SK-N-SH (cell line): ENCODE results near the gene ALAS1. TPM values are rescaled to one million over a fixed set of nuclear protein-coding genes. Genes with fewer than 3 reads are reported as not detected.

Source experiments
- CTCF ChIA-PET: fragments of 300-600, 350-600 bp; formaldehyde crosslinking; extraction: SDS; loops from one replicate; lab custom pipeline; 2021; lab: Yijun Ruan, JAX
- POLR2A ChIA-PET: fragments of 350-600 bp; sonication (Branson Sonifier 250); formaldehyde crosslinking; extraction: SDS; loops from one replicate; lab custom pipeline; 2020; ENCODE audit warnings: antibody characterized with exemption, inconsistent platforms; lab: Yijun Ruan, JAX
- DNase-seq: peaks from one replicate; pipeline ENCODE4 v3.0.0; 2012
- H2AFZ ChIP-seq: fragments of 200-600 bp; sonication (generic); 2 replicates; pipeline ENCODE4 v1.8.1; 2016; ENCODE audit warnings: antibody characterized with exemption, mild to moderate bottlenecking, low read depth
- H3F3A ChIP-seq: fragments of 200-600 bp; sonication (generic); replicated peaks from 2 replicates; pipeline ENCODE3; 2016; ENCODE audit warnings: antibody characterized with exemption, mild to moderate bottlenecking; ENCODE audit not compliant: insufficient read depth
- H3K27ac ChIP-seq, 2 experiments: fragments of 200-500 bp in 1 of 2; fragments of 200-600 bp in 1 of 2; sonication (Bioruptor generic) in 1 of 2; sonication (generic), shearing (Covaris generic) in 1 of 2; 2 replicates each; pipeline versions ENCODE4 v1.5.1 to v1.6.1; 2014 to 2016; ENCODE audit warnings: low read depth in 2 of 2, inconsistent platforms in 1 of 2, low read length in 1 of 2, mild to moderate bottlenecking in 1 of 2, mixed read lengths in 1 of 2
- H3K27me3 ChIP-seq: fragments of 200-600 bp; sonication (generic), shearing (Covaris generic); 2 replicates; pipeline ENCODE4 v1.6.1; 2016; ENCODE audit warnings: mixed run types; ENCODE audit not compliant: insufficient read depth
- H3K36me3 ChIP-seq, 2 experiments: fragments of 200-500 bp in 1 of 2; fragments of 200-600 bp in 1 of 2; sonication (Bioruptor generic) in 1 of 2; sonication (generic) in 1 of 2; replicated peaks in 1 of 2; 2 replicates each; pipeline versions ENCODE3 to v1.5.1; 2014 to 2016; ENCODE audit warnings: low read length in 1 of 2, mild to moderate bottlenecking in 1 of 2; ENCODE audit not compliant: insufficient read depth in 2 of 2, control insufficient read depth in 1 of 2
- H3K4me1 ChIP-seq, 2 experiments: fragments of 200-500 bp in 1 of 2; fragments of 200-600 bp in 1 of 2; sonication (Bioruptor generic) in 1 of 2; sonication (generic), shearing (Covaris generic) in 1 of 2; 2 replicates each; pipeline versions ENCODE4 v1.5.1 to v1.6.1; 2014 to 2016; ENCODE audit warnings: low read depth in 1 of 2, low read length in 1 of 2, mixed run types in 1 of 2; ENCODE audit not compliant: insufficient read depth in 2 of 2, control insufficient read depth in 1 of 2
- H3K4me2 ChIP-seq: fragments of 200-600 bp; sonication (generic), shearing (Covaris generic); 2 replicates; pipeline ENCODE4 v1.6.1; 2017; ENCODE audit warnings: mixed run types
- H3K4me3 ChIP-seq, 2 experiments: fragments of 200-500 bp in 1 of 2; fragments of 200-600 bp in 1 of 2; sonication (Bioruptor generic) in 1 of 2; sonication (generic), shearing (Covaris generic) in 1 of 2; 2 replicates each; pipeline versions ENCODE4 v1.5.1 to v1.8.1; 2014 to 2016; ENCODE audit warnings: low read depth in 2 of 2, inconsistent platforms in 1 of 2, low read length in 1 of 2, mild to moderate bottlenecking in 1 of 2, mixed read lengths in 1 of 2, moderate library complexity in 1 of 2
- H3K79me2 ChIP-seq: fragments of 200-600 bp; sonication (generic); 2 replicates; pipeline ENCODE4 v1.8.1; 2017; ENCODE audit warnings: mild to moderate bottlenecking; ENCODE audit not compliant: insufficient read depth
- H3K9ac ChIP-seq: fragments of 200-600 bp; sonication (generic); 2 replicates; pipeline ENCODE4 v1.6.1; 2017; ENCODE audit warnings: mixed run types
- H3K9me2 ChIP-seq: fragments of 200-600 bp; sonication (generic); 2 replicates; pipeline ENCODE4 v1.6.1; 2017; ENCODE audit warnings: mixed run types
- H3K9me3 ChIP-seq: fragments of 200-600 bp; sonication (generic); 2 replicates; pipeline ENCODE4 v1.6.1; 2017; ENCODE audit warnings: mixed run types, mild to moderate bottlenecking, moderate library complexity
- H4K20me1 ChIP-seq: fragments of 200-600 bp; sonication (generic); 2 replicates; pipeline ENCODE4 v1.6.1; 2017; ENCODE audit warnings: mild to moderate bottlenecking, mixed run types; ENCODE audit not compliant: insufficient read depth
- CHD2 ChIP-seq: fragments of 150-350 bp; IDR thresholded peaks from 2 replicates; pipeline ENCODE4 v1.6.1; 2018; ENCODE audit warnings: low read length; ENCODE audit not compliant: partially characterized antibody
- EP300 ChIP-seq, 2 experiments: IDR thresholded peaks; 2 replicates each; pipeline versions ENCODE4 v1.4.0 to v1.6.1; 2012; ENCODE audit warnings: borderline replicate concordance in 1 of 2, low read depth in 1 of 2, low read length in 1 of 2
- FOSL2 ChIP-seq: IDR thresholded peaks from 2 replicates; pipeline ENCODE4 v1.4.0; 2012; ENCODE audit warnings: low read depth, mild to moderate bottlenecking, moderate library complexity, borderline replicate concordance
- FOXJ3 ChIP-seq: sonication (generic); formaldehyde crosslinking; IDR thresholded peaks from 2 replicates; pipeline ENCODE4 v1.5.1; 2020; ENCODE audit warnings: mild to moderate bottlenecking, missing genetic modification reagents
- FOXM1 ChIP-seq: IDR thresholded peaks from 2 replicates; pipeline ENCODE4 v1.4.0; 2012; ENCODE audit warnings: low read depth, mild to moderate bottlenecking
- GABPA ChIP-seq: IDR thresholded peaks from 2 replicates; pipeline ENCODE4 v1.4.0; 2012; ENCODE audit warnings: low read depth, mild to moderate bottlenecking
- GATA2 ChIP-seq: sonication (generic); formaldehyde crosslinking; IDR thresholded peaks from 2 replicates; pipeline ENCODE4 v1.5.0; 2020; ENCODE audit warnings: mild to moderate bottlenecking, missing genetic modification reagents
- MEF2A ChIP-seq: IDR thresholded peaks from 2 replicates; pipeline ENCODE4 v1.4.0; 2012; ENCODE audit warnings: low read depth, borderline replicate concordance
- POLR2AphosphoS5 ChIP-seq: IDR thresholded peaks from 2 replicates; pipeline ENCODE4 v1.6.1; 2012; ENCODE audit warnings: low read depth, low read length
- RAD21 ChIP-seq: IDR thresholded peaks from 2 replicates; pipeline ENCODE4 v1.6.1; 2012; ENCODE audit warnings: mild to moderate bottlenecking, low read length
- RXRA ChIP-seq: IDR thresholded peaks from 2 replicates; pipeline ENCODE4 v1.4.0; 2012; ENCODE audit warnings: low read depth, mild to moderate bottlenecking, borderline replicate concordance
- SIN3A ChIP-seq: IDR thresholded peaks from 2 replicates; pipeline ENCODE4 v1.6.1; 2012; ENCODE audit warnings: low read depth, mild to moderate bottlenecking, low read length, moderate library complexity, borderline replicate concordance
- TCF12 ChIP-seq: IDR thresholded peaks from 2 replicates; pipeline ENCODE4 v1.4.0; 2012
- TEAD4 ChIP-seq: IDR thresholded peaks from 2 replicates; pipeline ENCODE4 v1.4.0; 2012; ENCODE audit warnings: mild to moderate bottlenecking, borderline replicate concordance; ENCODE audit not compliant: insufficient read depth
- USF2 ChIP-seq: fragments of 150-350 bp; IDR thresholded peaks from 2 replicates; pipeline ENCODE4 v1.6.1; 2017; ENCODE audit warnings: antibody characterized with exemption, low read length, low read depth, borderline replicate concordance
- YY1 ChIP-seq: IDR thresholded peaks from 2 replicates; pipeline ENCODE4 v1.4.0; 2012; ENCODE audit warnings: low read depth, mild to moderate bottlenecking
- WGBS: methylation state at CpG from one replicate; pipeline ENCODE4 v1.1.6; 2017; ENCODE audit warnings: low lambda C conversion rate; 5-methylcytosine and 5-hydroxymethylcytosine counted together
- polyA plus RNA-seq, 3 experiments: library from polyadenylated mRNA; depleted of rRNA; stranded (reverse); fragments of >200 nt; gene quantifications; 2 replicates each; pipeline ENCODE4 v1.2.3, GENCODE V29; 2012
- TF ChIP-seq, protein P1 (sequence below): IDR thresholded peaks from 2 replicates; pipeline ENCODE4 v1.4.0; 2012; ENCODE audit warnings: low read depth, borderline replicate concordance
- TF ChIP-seq, protein P2 (sequence below): IDR thresholded peaks from 2 replicates; pipeline ENCODE4 v1.4.0; 2012; ENCODE audit warnings: low read depth

The ALAS1 gene
- polyA plus RNA-seq, 1 of the 3 experiments (the other 2 are of a cell fraction), result 47.9 TPM

GRCh38 chr3:52213005-52213404 is 15.0 kb downstream of the ALAS1 start:
- H4K20me1 ChIP-seq, result no peaks in the 10 kb centered on the region
- no peaks in the 10 kb centered on the region for H3K9me3 ChIP-seq
- no peaks in the 10 kb centered on the region for H3K9me2 ChIP-seq
- DNase-seq, result no peak
- no peaks in the 10 kb centered on the region for H3K27me3 ChIP-seq
- H3F3A ChIP-seq, result peaks cover 11% of the 10 kb centered on the region
- H2AFZ ChIP-seq, result no peak overlapping the region
- H3K9ac ChIP-seq, result no peak overlapping the region
- no peak overlapping the region for H3K4me3 ChIP-seq
- ChIA-PET CTCF (interaction anchor here (0.7 to 16.1 kb wide), 4 partner anchors 9 to 29 kb away, joined by 3 to 257 read pairs (median 3); partner anchors contain the start of gene TWF2), POLR2A (interaction anchor here (1.2 kb wide), 1 partner anchor 36 kb away, joined by 4 read pairs; no protein-coding TSS in a partner anchor)
- H3K4me2 ChIP-seq, result no peak overlapping the region
- no peak overlapping the region for H3K27ac ChIP-seq
- H3K79me2 ChIP-seq, result no peaks in the 10 kb centered on the region
- WGBS, result 78% methylated on average over 8 of the region's 8 CpGs
- peaks cover 57 to 65% of the 10 kb centered on the region in 2 experiments for H3K36me3 ChIP-seq
- TF ChIP-seq FOXJ3 (CRISPR knock-in tag) (no peak), SIN3A (no peak), USF2 (no peak), FOXM1 (no peak), TEAD4 (no peak), MEF2A (no peak), RXRA (no peak), TCF12 (no peak), GATA2 (CRISPR knock-in tag) (no peak), GABPA (no peak), YY1 (no peak), POLR2AphosphoS5 (no peak), FOSL2 (no peak), CHD2 (no peak)
- TF ChIP-seq, protein P1, sequence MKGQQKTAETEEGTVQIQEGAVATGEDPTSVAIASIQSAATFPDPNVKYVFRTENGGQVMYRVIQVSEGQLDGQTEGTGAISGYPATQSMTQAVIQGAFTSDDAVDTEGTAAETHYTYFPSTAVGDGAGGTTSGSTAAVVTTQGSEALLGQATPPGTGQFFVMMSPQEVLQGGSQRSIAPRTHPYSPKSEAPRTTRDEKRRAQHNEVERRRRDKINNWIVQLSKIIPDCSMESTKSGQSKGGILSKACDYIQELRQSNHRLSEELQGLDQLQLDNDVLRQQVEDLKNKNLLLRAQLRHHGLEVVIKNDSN, result no peak
- TF ChIP-seq, protein P2, sequence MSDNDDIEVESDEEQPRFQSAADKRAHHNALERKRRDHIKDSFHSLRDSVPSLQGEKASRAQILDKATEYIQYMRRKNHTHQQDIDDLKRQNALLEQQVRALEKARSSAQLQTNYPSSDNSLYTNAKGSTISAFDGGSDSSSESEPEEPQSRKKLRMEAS, result no peak
- peaks cover 10 to 16% of the 10 kb centered on the region in 2 experiments; a peak in 3 of 4 replicates for H3K4me1 ChIP-seq

GRCh38 chr3:52213901-52214300 is 15.9 kb downstream of the ALAS1 start:
- Histone ChIP-seq H3K9ac (no peak overlapping the region), H3K9me3 (no peaks in the 10 kb centered on the region), H3K27me3 (no peaks in the 10 kb centered on the region), H3K79me2 (no peaks in the 10 kb centered on the region), H3K4me2 (no peak overlapping the region), H3K27ac (no peak overlapping the region), H3F3A (peaks cover 15% of the 10 kb centered on the region), H3K36me3 (peaks cover 48 to 56% of the 10 kb centered on the region in 2 experiments), H2AFZ (no peak overlapping the region), H3K4me3 (no peak overlapping the region), H3K4me1 (peaks cover 10 to 19% of the 10 kb centered on the region in 2 experiments; a peak in 3 of 4 replicates), H4K20me1 (no peaks in the 10 kb centered on the region), H3K9me2 (no peaks in the 10 kb centered on the region)
- TF ChIP-seq EP300 (IDR thresholded peaks at IDR 0.05; ENCODE audit: borderline replicate concordance in 1 of 2, low read depth in 1 of 2, low read length in 1 of 2) (no peak), TCF12 (peak; percentile 7; the same call in 1 of the 2 replicates), RAD21 (no peak)
- TF ChIP-seq, protein P1, result no peak
- no peak for DNase-seq
- POLR2A ChIA-PET, result no interaction called here
- CTCF ChIA-PET, result interaction anchor here (1.1 to 16.1 kb wide), 3 partner anchors 8 to 30 kb away, joined by 3 to 257 read pairs (median 3); partner anchors contain the start of gene TWF2
